Panc1 (cell line): ENCODE data around the gene CPA5.

Source experiments
- TF ChIP-seq, protein P1 (sequence below): fragments of 450-650 bp; IDR thresholded peaks from 2 replicates; pipeline ENCODE4 v1.5.1; 2017; ENCODE audit warnings: mild to moderate bottlenecking
- TF ChIP-seq, protein P2 (sequence below), 2 experiments: IDR thresholded peaks; 2 replicates each; pipeline ENCODE4 v1.6.1; 2011 to 2012; ENCODE audit warnings: low read depth in 2 of 2, control low read depth in 1 of 2, low read length in 1 of 2, mild to moderate bottlenecking in 1 of 2, moderate library complexity in 1 of 2; ENCODE audit not compliant: insufficient read depth in 1 of 2

DNA sequence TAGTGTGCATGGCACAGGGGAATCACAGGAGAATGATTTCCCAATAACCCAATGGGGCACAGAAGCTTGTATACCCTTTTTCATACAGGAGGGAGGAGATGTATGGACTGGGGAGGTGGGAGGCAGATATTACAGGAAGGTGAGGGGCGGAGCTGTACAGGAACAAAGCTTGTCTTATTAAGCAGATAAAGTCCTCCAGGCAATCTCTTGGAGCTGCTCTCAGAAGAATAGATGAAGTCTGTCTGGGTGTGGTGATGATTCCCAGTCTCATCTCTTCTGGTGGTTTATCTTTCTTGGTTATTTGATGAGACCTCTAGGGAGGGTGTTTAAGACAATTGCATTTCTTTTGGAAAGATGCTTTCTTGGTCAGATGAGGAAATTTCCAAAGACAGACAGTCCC is 25.1 kb upstream of the CPA5 start:
- TF ChIP-seq, protein P1, sequence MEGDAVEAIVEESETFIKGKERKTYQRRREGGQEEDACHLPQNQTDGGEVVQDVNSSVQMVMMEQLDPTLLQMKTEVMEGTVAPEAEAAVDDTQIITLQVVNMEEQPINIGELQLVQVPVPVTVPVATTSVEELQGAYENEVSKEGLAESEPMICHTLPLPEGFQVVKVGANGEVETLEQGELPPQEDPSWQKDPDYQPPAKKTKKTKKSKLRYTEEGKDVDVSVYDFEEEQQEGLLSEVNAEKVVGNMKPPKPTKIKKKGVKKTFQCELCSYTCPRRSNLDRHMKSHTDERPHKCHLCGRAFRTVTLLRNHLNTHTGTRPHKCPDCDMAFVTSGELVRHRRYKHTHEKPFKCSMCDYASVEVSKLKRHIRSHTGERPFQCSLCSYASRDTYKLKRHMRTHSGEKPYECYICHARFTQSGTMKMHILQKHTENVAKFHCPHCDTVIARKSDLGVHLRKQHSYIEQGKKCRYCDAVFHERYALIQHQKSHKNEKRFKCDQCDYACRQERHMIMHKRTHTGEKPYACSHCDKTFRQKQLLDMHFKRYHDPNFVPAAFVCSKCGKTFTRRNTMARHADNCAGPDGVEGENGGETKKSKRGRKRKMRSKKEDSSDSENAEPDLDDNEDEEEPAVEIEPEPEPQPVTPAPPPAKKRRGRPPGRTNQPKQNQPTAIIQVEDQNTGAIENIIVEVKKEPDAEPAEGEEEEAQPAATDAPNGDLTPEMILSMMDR = no peak
- TF ChIP-seq, protein P2, sequence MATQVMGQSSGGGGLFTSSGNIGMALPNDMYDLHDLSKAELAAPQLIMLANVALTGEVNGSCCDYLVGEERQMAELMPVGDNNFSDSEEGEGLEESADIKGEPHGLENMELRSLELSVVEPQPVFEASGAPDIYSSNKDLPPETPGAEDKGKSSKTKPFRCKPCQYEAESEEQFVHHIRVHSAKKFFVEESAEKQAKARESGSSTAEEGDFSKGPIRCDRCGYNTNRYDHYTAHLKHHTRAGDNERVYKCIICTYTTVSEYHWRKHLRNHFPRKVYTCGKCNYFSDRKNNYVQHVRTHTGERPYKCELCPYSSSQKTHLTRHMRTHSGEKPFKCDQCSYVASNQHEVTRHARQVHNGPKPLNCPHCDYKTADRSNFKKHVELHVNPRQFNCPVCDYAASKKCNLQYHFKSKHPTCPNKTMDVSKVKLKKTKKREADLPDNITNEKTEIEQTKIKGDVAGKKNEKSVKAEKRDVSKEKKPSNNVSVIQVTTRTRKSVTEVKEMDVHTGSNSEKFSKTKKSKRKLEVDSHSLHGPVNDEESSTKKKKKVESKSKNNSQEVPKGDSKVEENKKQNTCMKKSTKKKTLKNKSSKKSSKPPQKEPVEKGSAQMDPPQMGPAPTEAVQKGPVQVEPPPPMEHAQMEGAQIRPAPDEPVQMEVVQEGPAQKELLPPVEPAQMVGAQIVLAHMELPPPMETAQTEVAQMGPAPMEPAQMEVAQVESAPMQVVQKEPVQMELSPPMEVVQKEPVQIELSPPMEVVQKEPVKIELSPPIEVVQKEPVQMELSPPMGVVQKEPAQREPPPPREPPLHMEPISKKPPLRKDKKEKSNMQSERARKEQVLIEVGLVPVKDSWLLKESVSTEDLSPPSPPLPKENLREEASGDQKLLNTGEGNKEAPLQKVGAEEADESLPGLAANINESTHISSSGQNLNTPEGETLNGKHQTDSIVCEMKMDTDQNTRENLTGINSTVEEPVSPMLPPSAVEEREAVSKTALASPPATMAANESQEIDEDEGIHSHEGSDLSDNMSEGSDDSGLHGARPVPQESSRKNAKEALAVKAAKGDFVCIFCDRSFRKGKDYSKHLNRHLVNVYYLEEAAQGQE (IDR thresholded peaks at IDR 0.05; ENCODE audit: insufficient read depth in 1 of 2, low read depth in 2 of 2, low read length in 1 of 2) = no peak
